Naive thymus-derived CD4-positive, alpha-beta T cell (primary cell): Measurements from ENCODE around the gene LYRM4. TPM values are rescaled to one million over a fixed set of nuclear protein-coding genes. Genes with fewer than 3 reads are reported as not detected.

ENCODE experiments used
- ATAC-seq: fragments of 150-1000 bp; cut with Tn5 transposase; 2 replicates; pipeline ENCODE4 v1.10.0; 2021; ENCODE audit warnings: mild to moderate bottlenecking, moderate library complexity
- CTCF ChIA-PET: fragments of 350-600 bp; sonication (Branson Sonifier 250); formaldehyde crosslinking; loops from one replicate; lab custom pipeline; 2021; ENCODE audit warnings: antibody characterized with exemption; lab: Charles Lee
- POLR2A ChIA-PET: fragments of 350-600 bp; sonication (Branson Sonifier 250); formaldehyde crosslinking; loops from one replicate; lab custom pipeline; 2021; ENCODE audit warnings: antibody characterized with exemption, inconsistent platforms; lab: Charles Lee
- DNase-seq, 9 donors: peaks; one replicate each; pipeline versions ENCODE4 v3.0.0 to v3.0.0-alpha.2; 2020 to 2022; ENCODE audit warnings: mixed read lengths in 1 of 9
- H3K27ac ChIP-seq: one replicate; pipeline ENCODE4 v1.7.0; 2013; ENCODE audit warnings: mild to moderate bottlenecking, low read depth, low read length, moderate library complexity
- H3K27me3 ChIP-seq, 2 donors: one replicate each; pipeline ENCODE4 v1.7.0; 2013; ENCODE audit warnings: low read length in 2 of 2, mild to moderate bottlenecking in 2 of 2, moderate library complexity in 2 of 2; ENCODE audit not compliant: control insufficient read depth in 2 of 2, insufficient read depth in 2 of 2
- H3K36me3 ChIP-seq, 3 experiments: 1 replicate in 2 of 3; 2 replicates in 1 of 3; pipeline ENCODE4 v1.7.0; 2013; ENCODE audit warnings: low read length in 3 of 3, mild to moderate bottlenecking in 3 of 3, moderate library complexity in 1 of 3; ENCODE audit not compliant: insufficient read depth in 3 of 3, control insufficient read depth in 2 of 3
- H3K4me1 ChIP-seq, 2 donors: one replicate each; pipeline ENCODE4 v1.7.0; 2013; ENCODE audit warnings: low read length in 2 of 2, mild to moderate bottlenecking in 2 of 2, moderate library complexity in 1 of 2; ENCODE audit not compliant: control insufficient read depth in 2 of 2, insufficient read depth in 2 of 2
- H3K4me3 ChIP-seq: 2 replicates; pipeline ENCODE4 v1.7.0; 2013; ENCODE audit warnings: mild to moderate bottlenecking, low read length
- H3K9me3 ChIP-seq, 3 experiments: 1 replicate in 2 of 3; 2 replicates in 1 of 3; pipeline ENCODE4 v1.7.0; 2013; ENCODE audit warnings: low read length in 3 of 3; ENCODE audit not compliant: control insufficient read depth in 2 of 3
- H3K27ac Mint-ChIP-seq, 9 donors: one replicate each; pipeline ENCODE4 v1.8.0; 2020 to 2022; ENCODE audit warnings: mixed read lengths in 9 of 9, mild to moderate bottlenecking in 8 of 9, moderate library complexity in 5 of 9, inconsistent platforms in 2 of 9
- H3K27me3 Mint-ChIP-seq, 5 donors: one replicate each; pipeline ENCODE4 v1.8.0; 2021 to 2022; ENCODE audit warnings: mixed read lengths in 5 of 5, mild to moderate bottlenecking in 1 of 5
- H3K36me3 Mint-ChIP-seq, 5 donors: one replicate each; pipeline ENCODE4 v1.8.0; 2020 to 2022; ENCODE audit warnings: mixed read lengths in 5 of 5, mild to moderate bottlenecking in 3 of 5, inconsistent platforms in 1 of 5
- H3K4me1 Mint-ChIP-seq, 7 donors: one replicate each; pipeline ENCODE4 v1.8.0; 2020 to 2022; ENCODE audit warnings: mixed read lengths in 7 of 7, mild to moderate bottlenecking in 3 of 7, inconsistent platforms in 1 of 7
- H3K4me3 Mint-ChIP-seq, 10 donors: one replicate each; pipeline ENCODE4 v1.8.0; 2020 to 2022; ENCODE audit warnings: mild to moderate bottlenecking in 10 of 10, mixed read lengths in 10 of 10, moderate library complexity in 6 of 10, inconsistent platforms in 2 of 10
- H3K9me3 Mint-ChIP-seq, 11 donors: one replicate each; pipeline ENCODE4 v1.8.0; 2020 to 2022; ENCODE audit warnings: mixed read lengths in 11 of 11, mild to moderate bottlenecking in 4 of 11, inconsistent platforms in 1 of 11, moderate library complexity in 1 of 11
- intact Hi-C, 2 donors: fragments of 100-400 bp; cut with micrococcal nuclease; formaldehyde crosslinking; loops; one replicate each; pipeline ENCODE4 v1.15.1; 2023
- polyA plus RNA-seq, 2 donors: library from polyadenylated mRNA; unstranded; fragments of 300-500 nt; fragmentation: Illumina TruSeq; gene quantifications; one replicate each; pipeline ENCODE4 v1.2.3, GENCODE V29; 2021
- total RNA-seq, 6 experiments: library from RNA in 5 of 6; stranded (reverse) in 5 of 6; gene quantifications; 1 replicate in 5 of 6; 2 replicates in 1 of 6; pipeline ENCODE4 v1.2.3 and lab custom pipeline; 2021 to 2026

Gene LYRM4
- total and polyA plus RNA-seq, 7 experiments from 2014 or later = 15.1 to 61.6 (median 24.4) TPM

- intact Hi-C loops = no loop called here
- H3K36me3 ChIP-seq = no peaks in the 10 kb centered on the region
- H3K27me3 ChIP-seq = no peaks in the 10 kb centered on the region
- no peak for DNase-seq
- peaks cover 0 to 19% (median 13%) of the 10 kb centered on the region in 5 donors for H3K36me3 Mint-ChIP-seq
- H3K27me3 Mint-ChIP-seq = no peaks in the 10 kb centered on the region
- H3K27ac ChIP-seq = no peak overlapping the region
- no peak for ATAC-seq
- H3K9me3 ChIP-seq = no peaks in the 10 kb centered on the region
- CTCF ChIA-PET = interaction anchor here (0.6 kb wide), 1 partner anchor 108 kb away, joined by 4 read pairs; no protein-coding TSS in a partner anchor
- no peak overlapping the region for H3K27ac Mint-ChIP-seq
- H3K4me3 ChIP-seq = no peak overlapping the region
- H3K4me1 Mint-ChIP-seq = peaks cover 28 to 66% (median 40%) of the 10 kb centered on the region in 7 donors
- no peaks in the 10 kb centered on the region for H3K9me3 Mint-ChIP-seq
- POLR2A ChIA-PET = interaction anchor here (0.7 kb wide), 1 partner anchor 1553 kb away, joined by 3 read pairs; no protein-coding TSS in a partner anchor
- H3K4me3 Mint-ChIP-seq = no peak overlapping the region
- no peaks in the 10 kb centered on the region for H3K4me1 ChIP-seq
Observed at GRCh38 chr6:5285526-5285925, 24.8 kb upstream of the LYRM4 start.

- Mint-ChIP-seq H3K36me3 (peaks cover 0 to 19% (median 13%) of the 10 kb centered on the region in 5 donors), H3K9me3 (no peaks in the 10 kb centered on the region), H3K4me3 (peak overlapping the region in 1 of 10 donors; percentile 24), H3K27ac (no peak overlapping the region), H3K27me3 (no peaks in the 10 kb centered on the region), H3K4me1 (peaks cover 30 to 68% (median 43%) of the 10 kb centered on the region in 7 donors)
- no peaks in the 10 kb centered on the region for H3K27me3 ChIP-seq
- no peaks in the 10 kb centered on the region for H3K9me3 ChIP-seq
- H3K36me3 ChIP-seq = no peaks in the 10 kb centered on the region
- H3K4me3 ChIP-seq = no peak overlapping the region
- ChIA-PET POLR2A (no interaction called here), CTCF (interaction anchor here (0.6 kb wide), 1 partner anchor 107 kb away, joined by 4 read pairs; no protein-coding TSS in a partner anchor)
- intact Hi-C loops = no loop called here
- DNase-seq (no peak), ATAC-seq (no peak)
- H3K27ac ChIP-seq = no peak overlapping the region
- H3K4me1 ChIP-seq = no peaks in the 10 kb centered on the region
Observed at GRCh38 chr6:5285081-5285480, 24.3 kb upstream of the LYRM4 start.

GRCh38 chr6:5282191-5282623 lies 21.5 kb upstream of the LYRM4 start:
- ChIA-PET POLR2A (no interaction called here), CTCF (no interaction called here)
- no peak for ATAC-seq
- H3K36me3 Mint-ChIP-seq = peaks cover 0 to 25% (median 6%) of the 10 kb centered on the region in 5 donors
- H3K4me1 Mint-ChIP-seq = peaks cover 27 to 63% (median 48%) of the 10 kb centered on the region in 7 donors
- H3K36me3 ChIP-seq = no peaks in the 10 kb centered on the region
- no peaks in the 10 kb centered on the region for H3K9me3 ChIP-seq
- DNase-seq = no peak
- H3K27me3 Mint-ChIP-seq = no peaks in the 10 kb centered on the region
- H3K27ac Mint-ChIP-seq = no peak overlapping the region
- H3K4me3 Mint-ChIP-seq = no peak overlapping the region
- H3K4me1 ChIP-seq = no peaks in the 10 kb centered on the region
- no peaks in the 10 kb centered on the region for H3K9me3 Mint-ChIP-seq
- H3K4me3 ChIP-seq = no peak overlapping the region
- no peaks in the 10 kb centered on the region for H3K27me3 ChIP-seq
- no peak overlapping the region for H3K27ac ChIP-seq
- intact Hi-C loops = no loop called here

GRCh38 chr6:5280920-5281319 lies 20.2 kb upstream of the LYRM4 start:
- H3K27ac ChIP-seq = no peak overlapping the region
- Mint-ChIP-seq H3K9me3 (no peaks in the 10 kb centered on the region), H3K4me1 (peaks cover 26 to 58% (median 43%) of the 10 kb centered on the region in 7 donors), H3K4me3 (no peak overlapping the region), H3K36me3 (peaks cover 0 to 24% (median 6%) of the 10 kb centered on the region in 5 donors), H3K27ac (no peak overlapping the region), H3K27me3 (no peaks in the 10 kb centered on the region)
- H3K4me1 ChIP-seq = no peaks in the 10 kb centered on the region
- ChIA-PET CTCF (no interaction called here), POLR2A (no interaction called here)
- no peak overlapping the region for H3K4me3 ChIP-seq
- ATAC-seq (no peak), DNase-seq (no peak)
- no peaks in the 10 kb centered on the region for H3K27me3 ChIP-seq
- no peaks in the 10 kb centered on the region for H3K36me3 ChIP-seq
- no peaks in the 10 kb centered on the region for H3K9me3 ChIP-seq
- intact Hi-C loops = loop anchor here in 1 of 2 donors (1.0 kb wide), 1 partner anchor 20 kb away; the partner anchor contains the start of gene FARS2

GRCh38 chr6:5279891-5280338 lies 19.2 kb upstream of the LYRM4 start:
- no peak overlapping the region for H3K4me3 ChIP-seq
- no peak overlapping the region for H3K27ac ChIP-seq
- H3K36me3 ChIP-seq = no peaks in the 10 kb centered on the region
- peaks cover 17 to 58% (median 39%) of the 10 kb centered on the region in 7 donors for H3K4me1 Mint-ChIP-seq
- POLR2A ChIA-PET = no interaction called here
- H3K9me3 ChIP-seq = no peaks in the 10 kb centered on the region
- H3K4me1 ChIP-seq = no peaks in the 10 kb centered on the region
- peaks cover 0 to 14% (median 5%) of the 10 kb centered on the region in 5 donors for H3K36me3 Mint-ChIP-seq
- H3K27ac Mint-ChIP-seq = peak overlapping the region in 1 of 9 donors; percentile 70
- no peak for DNase-seq
- ATAC-seq = peak; percentile 18
- peak overlapping the region in 1 of 10 donors; percentile 64 for H3K4me3 Mint-ChIP-seq
- intact Hi-C loops = loop anchor here in 1 of 2 donors (1.0 kb wide), 1 partner anchor 19 kb away; the partner anchor contains the start of gene FARS2
- CTCF ChIA-PET = interaction anchor here (0.7 kb wide), 2 partner anchors 14 to 15 kb away, joined by 3 read pairs; no protein-coding TSS in a partner anchor
- no peaks in the 10 kb centered on the region for H3K9me3 Mint-ChIP-seq
- H3K27me3 Mint-ChIP-seq = no peaks in the 10 kb centered on the region
- no peaks in the 10 kb centered on the region for H3K27me3 ChIP-seq

GRCh38 chr6:5278565-5279120 lies 17.9 kb upstream of the LYRM4 start:
- intact Hi-C loops = no loop called here
- Mint-ChIP-seq H3K27me3 (no peaks in the 10 kb centered on the region), H3K27ac (peak overlapping the region in 1 of 9 donors; percentile 66), H3K4me3 (no peak overlapping the region), H3K9me3 (no peaks in the 10 kb centered on the region), H3K4me1 (peaks cover 15 to 53% (median 35%) of the 10 kb centered on the region in 7 donors), H3K36me3 (peaks cover 0 to 13% (median 5%) of the 10 kb centered on the region in 5 donors)
- H3K4me1 ChIP-seq = peaks cover 0 to 6% of the 10 kb centered on the region in 2 donors
- no peak overlapping the region for H3K27ac ChIP-seq
- ChIA-PET CTCF (no interaction called here), POLR2A (no interaction called here)
- no peaks in the 10 kb centered on the region for H3K27me3 ChIP-seq
- no peak for ATAC-seq
- DNase-seq = no peak
- H3K36me3 ChIP-seq = no peaks in the 10 kb centered on the region
- H3K9me3 ChIP-seq = no peaks in the 10 kb centered on the region
- no peak overlapping the region for H3K4me3 ChIP-seq
